NCI-H2227 (cell line): Measurements from ENCODE around the gene GSTP1.
A peak's percentile ranks its signal among the peaks of the same experiment; 100 is the strongest.
"Not testable (repeated sequence)": the region's sequence is repeated elsewhere in the genome, so short reads cannot be mapped to it uniquely, and the experiment has no call there.

Experiments
- DNase-seq: peaks from one replicate; lab custom pipeline; 2025; ENCODE audit not compliant: unreplicated experiment; lab: John Stamatoyannopoulos, UW

Gene GSTP1

GRCh38 chr11:67594480-67594879, 10.9 kb downstream of the GSTP1 start:
- no peak for DNase-seq

GRCh38 chr11:67596753-67597300, 13.2 kb downstream of the GSTP1 start:
- no peak for DNase-seq

GRCh38 chr11:67597458-67597857, 13.8 kb downstream of the GSTP1 start:
- DNase-seq = not testable (repeated sequence)

- DNase-seq = not testable (repeated sequence)
Observed at GRCh38 chr11:67597963-67598362, 14.4 kb downstream of the GSTP1 start.

GRCh38 chr11:67599149-67599548, 15.5 kb downstream of the GSTP1 start:
- DNase-seq = no peak

- no peak for DNase-seq
Observed at GRCh38 chr11:67600324-67601029, 16.9 kb downstream of the GSTP1 start.

- no peak for DNase-seq
Observed at GRCh38 chr11:67601098-67601497, 17.5 kb downstream of the GSTP1 start.

- DNase-seq = not testable (repeated sequence)
Observed at GRCh38 chr11:67604119-67604518, 20.5 kb downstream of the GSTP1 start.

GRCh38 chr11:67604815-67605214, 21.2 kb downstream of the GSTP1 start:
- DNase-seq = no peak

- no peak for DNase-seq
Observed at GRCh38 chr11:67605231-67606011, 21.8 kb downstream of the GSTP1 start.

GRCh38 chr11:67606093-67606491, 22.5 kb downstream of the GSTP1 start:
- DNase-seq = no peak

- DNase-seq = peak; percentile 99
Observed at GRCh38 chr11:67606492-67607295, 23.1 kb downstream of the GSTP1 start, which contains the start of gene NDUFV1. TSS of gene NDUFV1 (plus strand) at chr11:67606936. CDS start at chr11:67607005, 69 bp downstream.

GRCh38 chr11:67607507-67607906, 23.9 kb downstream of the GSTP1 start:
- DNase-seq = no peak

GRCh38 chr11:67608486-67608885, 24.9 kb downstream of the GSTP1 start:
- DNase-seq = no peak

- no peak for DNase-seq
Observed at GRCh38 chr11:67609316-67609715, 25.7 kb downstream of the GSTP1 start.

GRCh38 chr11:67610302-67610868, 26.8 kb downstream of the GSTP1 start:
- no peak for DNase-seq

GRCh38 chr11:67611165-67611564, 27.6 kb downstream of the GSTP1 start:
- no peak for DNase-seq

- DNase-seq = no peak
Observed at GRCh38 chr11:67611704-67612587, 28.3 kb downstream of the GSTP1 start.

- DNase-seq = no peak
Observed at GRCh38 chr11:67612751-67613150, 29.1 kb downstream of the GSTP1 start.
